ENCODE results near the gene AADACL4. TPM values are rescaled to one million over a fixed set of nuclear protein-coding genes. Genes with fewer than 3 reads are reported as not detected.
"Not testable (repeated sequence)": the region's sequence is repeated elsewhere in the genome, so short reads cannot be mapped to it uniquely, and the experiment has no call there.

The AADACL4 gene
- polyA plus RNA-seq, 10 donors, result not detected

DNA sequence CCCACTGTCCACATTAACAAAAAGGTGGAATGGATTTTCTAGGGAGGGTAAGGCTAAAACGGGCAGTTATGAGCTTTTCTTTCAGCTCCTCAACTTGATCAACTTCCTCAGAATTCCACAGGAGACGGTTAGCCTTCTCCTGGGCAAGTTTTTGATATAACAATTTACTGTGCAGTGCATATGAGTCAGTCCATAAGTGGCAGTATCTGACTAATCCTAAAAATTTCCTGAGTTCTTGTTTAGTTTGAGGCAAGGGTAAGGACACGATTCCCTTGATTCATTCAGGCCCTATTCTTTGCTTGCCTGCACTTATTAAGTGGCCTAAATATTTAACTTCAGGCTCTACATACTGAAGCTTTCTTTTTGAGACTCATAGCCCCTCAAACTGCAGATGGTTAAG lies 65.8 kb downstream of the AADACL4 start:
- peak in 1 of 3 donors; percentile 25 for DNase-seq

GRCh38 chr1:12711536-12711935 lies 67.7 kb downstream of the AADACL4 start:
- peak in 1 of 3 donors; percentile 44 for DNase-seq

- DNase-seq, result no peak
Measured at GRCh38 chr1:12712076-12712475, 68.2 kb downstream of the AADACL4 start.

- no peak for DNase-seq
Measured at GRCh38 chr1:12712929-12713328, 69.0 kb downstream of the AADACL4 start.

DNA sequence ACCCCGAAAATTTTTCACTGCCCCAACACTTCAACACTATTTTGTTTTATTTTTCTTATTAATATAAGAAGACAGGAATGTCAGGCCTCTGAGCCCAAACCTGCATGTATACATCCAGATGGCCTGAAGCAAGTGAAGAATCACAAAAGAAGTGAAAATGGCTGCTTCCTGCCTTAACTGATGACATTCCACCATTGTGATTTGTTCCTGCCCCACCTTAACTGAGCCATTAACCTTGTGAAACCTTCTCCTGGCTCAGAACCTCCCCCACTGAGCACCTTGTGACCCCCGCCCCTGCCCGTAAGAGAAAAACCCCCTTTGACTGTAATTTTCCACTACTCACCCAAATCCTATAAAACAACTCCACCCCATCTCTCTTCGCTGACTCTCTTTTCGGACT lies 69.8 kb downstream of the AADACL4 start:
- DNase-seq, result not testable (repeated sequence)

DNA sequence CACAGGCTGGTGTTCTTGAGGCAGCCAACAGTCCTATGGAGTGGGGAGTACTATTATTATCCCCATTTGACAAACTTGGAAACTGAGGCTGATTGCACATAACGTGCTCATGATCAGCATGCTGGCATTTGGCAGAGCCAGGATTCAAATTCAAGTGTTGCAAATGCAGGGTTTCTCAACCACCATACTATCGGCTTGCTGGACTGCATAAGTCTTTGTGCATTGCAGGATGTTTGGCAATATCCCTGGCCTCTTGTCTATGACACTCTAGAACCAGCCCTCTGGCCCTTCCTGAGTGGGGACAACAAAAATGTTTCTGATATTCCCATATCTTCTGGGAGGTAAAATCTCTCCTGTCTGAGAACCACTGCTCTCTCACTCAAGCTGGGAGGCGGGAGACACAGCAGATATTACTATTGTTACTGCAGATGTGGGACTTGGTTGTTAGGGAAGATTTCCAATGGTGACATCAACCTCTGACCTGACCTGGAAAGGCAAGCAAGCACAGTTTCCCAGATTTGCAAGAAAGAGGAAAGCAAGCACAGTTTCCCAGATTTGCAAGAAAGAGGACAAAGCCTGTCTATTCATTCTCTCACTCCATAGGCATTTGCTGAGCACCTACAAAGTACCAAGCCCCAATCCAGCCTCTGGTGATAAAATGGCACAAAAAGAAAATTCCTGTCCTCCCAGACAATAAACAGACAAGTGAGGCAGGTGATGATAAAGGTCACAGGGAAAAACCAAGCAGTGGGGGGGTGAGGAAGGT lies 71.0 kb downstream of the AADACL4 start:
- no peak for DNase-seq

DNA sequence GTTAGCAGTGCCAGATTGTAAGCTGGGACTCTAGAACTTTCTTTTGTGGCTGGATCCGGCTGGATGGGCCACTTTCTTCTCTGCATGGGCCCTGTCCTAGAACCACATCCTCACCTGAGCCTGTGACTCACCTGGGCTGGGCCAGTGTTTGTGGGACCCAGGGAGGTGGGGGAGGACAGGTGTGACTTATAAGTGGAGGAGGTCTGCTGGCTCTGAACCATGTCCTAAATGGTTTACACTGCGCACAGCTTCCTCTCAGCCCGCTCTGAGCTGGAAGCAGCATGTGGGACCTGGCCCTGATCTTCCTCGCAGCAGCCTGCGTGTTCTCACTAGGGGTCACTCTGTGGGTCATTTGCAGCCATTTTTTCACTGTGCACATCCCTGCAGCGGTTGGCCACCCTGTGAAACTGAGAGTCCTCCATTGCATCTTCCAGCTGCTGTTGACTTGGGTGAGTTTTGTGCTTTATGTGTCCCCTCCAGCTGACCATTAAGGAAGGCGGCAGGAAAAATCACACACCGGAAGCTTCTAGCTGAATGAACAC lies 72.1 kb downstream of the AADACL4 start, which contains the start of gene AADACL3:
TSS of gene AADACL3 (plus strand) at position 215 of the 542 bp plus-strand sequence. CDS start at position 282, 67 bp downstream.
- DNase-seq, result no peak

Other genes with a start within 250 kb of the AADACL4 start
- gene DHRS3, start 25.9 kb upstream of the AADACL4 start, polyA plus RNA-seq (ENCODE audit: insufficient read length in 10 of 10), result 10 to 100 TPM; 11.8 to 25.6 (median 17.0) TPM
- gene AADACL3, start 72.0 kb downstream of the AADACL4 start, polyA plus RNA-seq (ENCODE audit: insufficient read length in 10 of 10), result not detected
- gene CFAP107, start 102.1 kb downstream of the AADACL4 start, polyA plus RNA-seq (ENCODE audit: insufficient read length in 10 of 10), result 1 to 10 TPM in 2 of 10 donors, under 1 TPM in 7, not detected in 1; 0.12 to 1.5 (median 0.52) TPM
- gene PRAMEF12, start 129.7 kb downstream of the AADACL4 start, polyA plus RNA-seq (ENCODE audit: insufficient read length in 10 of 10), result not detected
- gene PRAMEF1, start 147.3 kb downstream of the AADACL4 start, polyA plus RNA-seq (ENCODE audit: insufficient read length in 10 of 10), result not detected
- gene PRAMEF11, start 187.3 kb downstream of the AADACL4 start, polyA plus RNA-seq (ENCODE audit: insufficient read length in 10 of 10), result not detected
- gene HNRNPCL1, start 204.6 kb downstream of the AADACL4 start, polyA plus RNA-seq (ENCODE audit: insufficient read length in 10 of 10), result not detected
- gene PRAMEF2, start 213.0 kb downstream of the AADACL4 start, polyA plus RNA-seq (ENCODE audit: insufficient read length in 10 of 10), result not detected
- not detected for gene PRAMEF4, start 242.1 kb downstream of the AADACL4 start, polyA plus RNA-seq (ENCODE audit: insufficient read length in 10 of 10)